Measurements from ENCODE around the gene PLA2G2A. TPM values are rescaled to one million over a fixed set of nuclear protein-coding genes. Genes with fewer than 3 reads are reported as not detected.

The PLA2G2A gene
- total and polyA plus RNA-seq, 2 of the 8 experiments (the other 6 are each of a cell fraction or from before 2014, with no cell fraction given): 0.69 to 3.7 TPM

DNA sequence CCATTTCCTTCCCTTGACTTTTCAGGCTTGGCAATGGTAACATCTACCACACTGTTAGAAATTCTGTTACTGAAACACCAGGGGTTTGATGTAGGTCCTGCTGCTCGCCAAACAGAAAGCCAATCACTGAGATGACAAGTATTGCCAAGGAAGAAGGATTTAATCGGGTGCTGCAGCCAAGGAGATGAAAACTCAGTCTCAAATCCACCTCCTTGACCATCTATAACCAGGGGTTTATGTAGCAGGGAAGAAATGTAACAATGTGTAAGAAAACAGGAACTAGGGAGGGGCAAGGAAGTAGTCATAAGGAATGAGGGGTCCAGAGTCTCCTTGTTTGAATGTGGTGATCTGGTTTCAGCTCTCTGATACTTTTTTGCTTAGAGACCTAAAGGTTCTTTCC is 25.4 kb downstream of the PLA2G2A start:
- H3K56ac ChIP-seq (replicated peaks; ENCODE audit: insufficient read length, low read depth, low read length): no peak overlapping the region
- H3K4me1 ChIP-seq (replicated peaks in 1 of 4; ENCODE audit: control insufficient read depth in 3 of 4, insufficient read depth in 4 of 4, low read length in 3 of 4): peaks cover 0 to 3% (median under 1%) of the 10 kb centered on the region in 4 experiments; a peak in 2 of 7 replicates
- H3K4me2 ChIP-seq (ENCODE audit: insufficient read depth in 1 of 2, low read depth in 2 of 2, low read length in 2 of 2): no peak overlapping the region
- H2AK5ac ChIP-seq (ENCODE audit: low read depth, low read length): no peak overlapping the region
- H3K27ac ChIP-seq (ENCODE audit: low read depth, low read length): no peak overlapping the region
- no peak overlapping the region for H2BK120ac ChIP-seq (replicated peaks; ENCODE audit: low read depth, low read length)
- H3K14ac ChIP-seq (ENCODE audit: insufficient read length): no peak overlapping the region
- no peak for FAIRE-seq
- no peak overlapping the region for H3K18ac ChIP-seq (ENCODE audit: extremely low read depth, low read length)
- WGBS, 2 experiments (ENCODE audit: extremely low coverage in 1 of 2, insufficient coverage in 1 of 2, insufficient read length in 1 of 2, insufficient replicate concordance in 2 of 2, low coverage in 1 of 2, low lambda C conversion rate in 2 of 2, missing lambda C conversion rate in 1 of 2): 92% methylated on average over 2 of the region's 2 CpGs; no CpG with 5 or more reads in 1 of the 2 experiments
- no peaks in the 10 kb centered on the region for H3K79me2 ChIP-seq (ENCODE audit: control insufficient read depth in 1 of 2, insufficient read depth in 2 of 2, low read length in 2 of 2)
- H3K23me2 ChIP-seq (ENCODE audit: low read depth, low read length): no peaks in the 10 kb centered on the region
- peaks cover 4 to 6% of the 10 kb centered on the region in 2 experiments; a peak in 2 of 4 replicates for H3K9me3 ChIP-seq (ENCODE audit: insufficient read depth in 2 of 2, low read depth in 1 of 2, low read length in 1 of 2)
- no peak overlapping the region for H4K91ac ChIP-seq (replicated peaks; ENCODE audit: insufficient read length, low read length)
- H3K23ac ChIP-seq (ENCODE audit: insufficient read length): no peak overlapping the region
- H2BK20ac ChIP-seq (ENCODE audit: low read length): no peak overlapping the region
- no peak overlapping the region for H2BK5ac ChIP-seq (ENCODE audit: low read depth, low read length)
- H3K36me3 ChIP-seq (ENCODE audit: control insufficient read depth in 2 of 4, insufficient read depth in 4 of 4, low read length in 3 of 4): no peaks in the 10 kb centered on the region
- no peak for DNase-seq (ENCODE audit: low read depth in 1 of 2, low spot score in 2 of 2)
- no peaks in the 10 kb centered on the region for H4K20me1 ChIP-seq (replicated peaks in 1 of 2; ENCODE audit: control insufficient read depth in 1 of 2, insufficient read depth in 2 of 2, low read length in 2 of 2)
- H2AFZ ChIP-seq (ENCODE audit: low read length): no peak overlapping the region
- no peak overlapping the region for H2BK12ac ChIP-seq (ENCODE audit: low read depth, low read length)
- H3K27me3 ChIP-seq (replicated peaks in 1 of 4; ENCODE audit: control insufficient read depth in 3 of 4, extremely low read depth in 1 of 4, insufficient read depth in 3 of 4, low read length in 3 of 4): no peaks in the 10 kb centered on the region
- TF ChIP-seq CREB1 (IDR thresholded peaks at IDR 0.05): no peak
- TF ChIP-seq BACH1 (IDR thresholded peaks at IDR 0.05; ENCODE audit: low read length): no peak
- TF ChIP-seq NANOG (IDR thresholded peaks at IDR 0.05; ENCODE audit: insufficient read depth, low read depth, low read length, poor library complexity, severe bottlenecking): no peak
- no peak for TF ChIP-seq FOSL1 (IDR thresholded peaks at IDR 0.05; ENCODE audit: insufficient read depth, low read depth, low read length)
- TF ChIP-seq, protein P1, sequence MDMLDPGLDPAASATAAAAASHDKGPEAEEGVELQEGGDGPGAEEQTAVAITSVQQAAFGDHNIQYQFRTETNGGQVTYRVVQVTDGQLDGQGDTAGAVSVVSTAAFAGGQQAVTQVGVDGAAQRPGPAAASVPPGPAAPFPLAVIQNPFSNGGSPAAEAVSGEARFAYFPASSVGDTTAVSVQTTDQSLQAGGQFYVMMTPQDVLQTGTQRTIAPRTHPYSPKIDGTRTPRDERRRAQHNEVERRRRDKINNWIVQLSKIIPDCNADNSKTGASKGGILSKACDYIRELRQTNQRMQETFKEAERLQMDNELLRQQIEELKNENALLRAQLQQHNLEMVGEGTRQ (IDR thresholded peaks at IDR 0.05; ENCODE audit: low read length): no peak
- no peak for TF ChIP-seq HDAC6 (IDR thresholded peaks at IDR 0.05; ENCODE audit: low read depth, low read length)
- H3K79me1 ChIP-seq (ENCODE audit: low read depth, low read length): no peaks in the 10 kb centered on the region
- POLR2A ChIA-PET (ENCODE audit: partially characterized antibody): no interaction called here
- no peak overlapping the region for H3K4me3 ChIP-seq (ENCODE audit: extremely low read depth in 1 of 4, insufficient read depth in 2 of 4, low read depth in 3 of 4, low read length in 4 of 4)
- no peak overlapping the region for H4K8ac ChIP-seq (ENCODE audit: extremely low read depth, insufficient read depth, low read length)
- CTCF ChIA-PET (ENCODE audit: partially characterized antibody): no interaction called here
- H4K5ac ChIP-seq (ENCODE audit: insufficient read length, low read depth, low read length): no peak overlapping the region
- H3K4ac ChIP-seq (replicated peaks; ENCODE audit: insufficient read length, low read depth, low read length): no peak overlapping the region
- H3K9ac ChIP-seq (replicated peaks in 1 of 4; ENCODE audit: extremely low read depth in 1 of 4, low read depth in 3 of 4, low read length in 3 of 4): no peak overlapping the region
- H2BK15ac ChIP-seq (ENCODE audit: low read length): no peak overlapping the region
